NCI-H2196 (cell line): Measurements from ENCODE around the gene PROM2.
A peak's percentile ranks its signal among the peaks of the same experiment; 100 is the strongest.

Source experiments
- DNase-seq: peaks from one replicate; lab custom pipeline; 2025; ENCODE audit not compliant: unreplicated experiment; lab: John Stamatoyannopoulos, UW

The PROM2 gene

DNA sequence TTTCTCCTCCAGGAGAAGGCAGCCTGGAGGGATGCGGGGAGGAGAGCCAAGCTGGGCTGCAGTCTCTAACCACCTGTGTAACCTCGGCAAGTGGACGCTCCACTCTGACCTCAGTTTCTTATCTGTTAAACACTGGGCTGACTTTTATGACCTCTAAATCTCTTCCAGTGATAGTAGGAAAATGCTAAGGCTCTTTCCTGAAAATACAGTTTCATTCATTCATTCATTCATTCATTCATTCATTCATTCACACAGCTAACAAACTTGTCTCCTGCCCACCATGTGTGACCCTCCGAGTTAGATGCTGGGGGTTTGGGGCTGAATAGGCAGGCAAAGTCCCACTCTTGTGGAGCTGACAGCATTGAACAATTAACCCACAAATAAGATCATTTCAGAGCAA lies 9.3 kb downstream of the PROM2 start:
- DNase-seq = no peak

DNA sequence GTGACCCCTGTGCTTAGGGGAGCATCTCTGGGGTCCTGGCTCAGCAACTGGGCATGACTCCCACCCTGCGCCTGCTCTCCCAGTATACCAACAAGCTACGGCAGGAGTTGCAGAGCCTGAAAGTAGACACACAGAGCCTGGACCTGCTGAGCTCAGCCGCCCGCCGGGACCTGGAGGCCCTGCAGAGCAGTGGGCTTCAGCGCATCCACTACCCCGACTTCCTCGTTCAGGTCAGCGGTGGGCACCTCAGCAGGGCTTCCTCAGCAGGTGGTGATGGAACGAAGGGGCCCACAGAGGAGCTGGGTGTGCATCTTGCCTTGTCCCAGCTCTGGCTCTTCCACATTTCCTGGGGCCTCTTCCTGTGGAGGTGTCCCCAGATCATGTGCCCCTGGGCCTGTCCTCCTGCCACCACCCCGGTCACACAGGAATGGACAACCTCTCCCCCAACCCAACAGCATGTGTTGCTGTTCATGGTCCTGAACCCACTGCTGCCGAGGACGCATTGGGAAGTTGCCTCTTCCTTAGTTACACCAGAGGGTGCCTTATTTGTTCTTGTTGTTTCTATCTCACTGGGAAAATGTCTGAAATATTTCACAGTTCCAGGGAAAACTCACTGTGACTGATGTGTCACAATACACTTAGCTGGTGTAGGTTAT lies 10.8 kb downstream of the PROM2 start:
- DNase-seq = no peak

DNA sequence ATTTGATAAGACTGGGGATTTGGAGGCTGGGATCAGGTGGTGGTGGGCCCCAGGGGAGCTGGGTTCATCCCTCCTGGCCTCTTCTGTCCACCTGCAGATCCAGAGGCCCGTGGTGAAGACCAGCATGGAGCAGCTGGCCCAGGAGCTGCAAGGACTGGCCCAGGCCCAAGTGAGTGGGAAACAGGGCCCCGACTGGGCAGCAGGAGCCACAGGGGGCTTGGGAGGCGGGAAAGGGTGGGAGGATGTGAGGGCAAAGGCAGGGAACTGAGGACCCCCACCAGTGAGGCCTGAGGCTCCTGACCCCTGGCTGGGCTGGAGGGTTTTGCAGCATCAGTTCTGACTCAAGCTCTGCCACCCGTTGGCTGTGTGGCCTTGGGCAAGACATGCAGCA lies 11.3 kb downstream of the PROM2 start:
- no peak for DNase-seq

DNA sequence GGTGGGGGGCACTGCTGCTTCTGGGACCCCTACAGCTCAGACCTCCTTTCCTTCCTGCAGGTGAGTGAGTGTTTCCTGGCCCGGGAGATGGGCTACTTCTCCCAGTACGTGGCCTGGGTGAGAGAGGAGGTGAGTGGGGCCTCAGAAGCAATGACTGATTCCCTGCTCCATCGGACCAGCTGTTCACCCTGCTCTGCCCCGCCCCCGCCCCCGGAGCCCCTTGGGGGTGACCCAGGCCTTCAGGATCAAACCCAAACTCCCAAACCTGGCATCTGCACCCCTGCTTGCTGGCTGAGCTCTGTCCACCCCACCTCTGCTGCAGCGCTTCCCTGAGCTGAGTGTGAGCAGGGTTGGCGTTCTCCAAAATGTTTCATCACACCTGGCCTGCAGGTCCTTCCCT lies 13.1 kb downstream of the PROM2 start:
- DNase-seq = no peak

DNA sequence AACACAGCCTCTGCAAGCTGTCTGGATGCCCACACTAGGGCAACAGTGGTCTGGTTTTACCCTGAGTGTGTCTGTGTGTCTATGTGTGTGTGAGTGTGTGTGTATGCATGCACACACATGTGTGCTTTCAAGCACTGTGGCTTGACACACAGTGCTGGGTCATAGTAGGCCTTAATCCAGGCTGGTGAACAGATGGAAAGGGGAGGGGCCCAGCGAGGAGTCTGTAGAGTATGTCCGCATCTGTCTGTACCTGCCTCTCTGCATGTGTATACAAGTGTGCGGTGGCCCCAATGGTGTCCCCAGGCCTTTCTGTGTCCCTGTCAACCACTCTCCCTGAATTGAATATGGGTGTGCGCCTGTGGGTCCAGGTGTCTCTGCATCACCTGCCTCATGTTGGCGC lies 13.6 kb downstream of the PROM2 start:
- no peak for DNase-seq

DNA sequence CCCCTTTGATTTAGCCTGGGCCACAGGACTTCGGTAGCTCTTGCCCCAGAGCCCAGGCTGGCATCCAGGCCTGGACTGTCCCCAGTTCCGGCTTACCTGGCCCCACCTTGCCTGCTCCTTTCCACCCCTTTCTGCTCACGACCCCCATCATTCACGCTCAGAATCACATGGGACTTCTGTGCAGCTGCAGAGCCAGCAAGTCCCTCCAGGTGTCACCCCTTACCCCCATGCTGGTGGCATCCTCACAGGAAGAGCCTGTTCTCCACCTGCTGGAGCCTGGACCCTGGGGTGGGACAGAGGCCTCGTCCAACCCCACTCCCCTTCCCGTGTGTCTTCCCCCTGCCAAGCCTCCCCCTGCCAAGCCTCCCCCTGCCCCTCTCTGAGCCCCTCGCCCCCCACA lies 15.0 kb downstream of the PROM2 start:
- peak; percentile 21 for DNase-seq

DNA sequence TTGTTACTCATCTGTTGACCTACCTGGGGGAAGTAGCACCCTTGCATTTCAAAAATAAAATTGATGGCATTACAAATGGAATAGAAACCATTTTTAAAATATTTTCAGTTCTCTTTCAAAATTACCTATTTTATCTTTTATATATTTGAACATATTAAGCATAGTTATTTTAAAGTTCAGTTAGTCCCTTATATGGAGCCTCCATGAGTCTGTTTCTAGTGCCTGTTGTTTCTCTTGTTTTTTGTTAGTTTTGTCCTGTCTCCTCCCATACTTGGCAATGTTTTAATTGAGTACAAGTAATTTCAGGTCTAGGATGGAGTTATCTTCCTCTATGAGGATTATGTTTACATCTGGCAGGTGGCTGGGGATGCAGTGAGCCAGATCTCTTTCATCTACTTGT lies 17.0 kb downstream of the PROM2 start:
- no peak for DNase-seq

DNA sequence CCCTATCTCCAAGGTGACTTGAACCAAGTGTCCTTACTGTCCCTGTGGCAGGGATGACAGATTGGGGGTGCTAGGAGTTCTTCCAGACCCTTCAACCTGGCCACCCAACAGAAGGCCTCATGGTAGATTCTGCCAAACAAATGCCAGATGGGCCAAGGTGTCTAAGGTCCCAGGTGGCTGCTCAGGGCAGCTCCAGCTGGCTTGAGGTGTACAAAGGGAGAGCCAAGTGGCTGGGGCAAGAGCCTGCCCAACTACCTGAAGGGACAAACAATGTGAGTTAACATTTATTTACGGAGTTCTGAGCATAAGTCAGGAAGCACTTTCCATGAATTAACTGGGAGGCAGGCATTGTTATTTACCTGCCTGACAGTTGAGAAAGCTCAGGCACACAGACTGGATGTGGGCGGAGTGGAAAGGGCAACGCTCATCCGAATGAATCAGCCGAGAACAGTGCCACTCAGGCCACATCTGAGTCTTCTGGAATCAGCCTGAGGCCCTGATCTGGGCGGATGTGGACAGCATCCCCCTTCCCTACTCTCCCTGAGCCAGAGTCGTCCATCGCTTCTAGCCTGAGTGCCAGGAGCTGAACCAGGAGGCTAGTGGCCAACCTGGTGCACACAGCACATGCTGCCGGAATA lies 18.5 kb downstream of the PROM2 start:
- no peak for DNase-seq

DNA sequence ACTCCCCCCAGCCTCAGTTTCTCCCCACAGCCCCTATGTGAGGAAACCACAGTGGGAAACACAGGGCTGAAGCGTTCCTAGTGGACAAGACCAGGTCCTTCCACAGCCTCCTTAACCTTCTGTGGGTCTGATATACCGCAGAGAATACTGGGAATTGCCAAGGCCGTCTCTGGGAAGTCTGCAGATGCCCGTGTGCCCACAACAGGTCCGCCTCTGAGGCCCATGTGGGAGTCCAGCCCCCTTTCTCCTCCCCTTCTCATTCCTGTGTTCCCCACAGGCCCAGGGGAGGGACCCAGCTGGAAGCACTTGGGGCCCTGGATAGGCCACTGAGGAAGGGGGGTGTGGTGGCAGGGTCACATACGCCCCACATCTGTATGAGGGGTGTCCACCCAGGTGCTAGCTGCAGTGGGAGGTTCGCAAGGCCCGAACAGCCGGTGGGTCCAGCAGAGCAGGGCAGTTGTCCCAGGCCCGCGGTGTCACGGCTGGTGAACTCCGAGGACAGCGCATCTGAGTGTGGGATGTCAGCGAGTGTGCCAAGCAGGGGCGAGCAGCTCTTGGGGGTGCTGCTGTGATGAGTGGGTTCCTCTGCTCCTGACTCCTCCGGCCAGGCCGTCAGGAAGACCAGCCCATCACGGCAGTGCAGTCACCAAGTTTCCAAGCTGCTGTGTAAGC lies 20.5 kb downstream of the PROM2 start:
- DNase-seq = no peak

DNA sequence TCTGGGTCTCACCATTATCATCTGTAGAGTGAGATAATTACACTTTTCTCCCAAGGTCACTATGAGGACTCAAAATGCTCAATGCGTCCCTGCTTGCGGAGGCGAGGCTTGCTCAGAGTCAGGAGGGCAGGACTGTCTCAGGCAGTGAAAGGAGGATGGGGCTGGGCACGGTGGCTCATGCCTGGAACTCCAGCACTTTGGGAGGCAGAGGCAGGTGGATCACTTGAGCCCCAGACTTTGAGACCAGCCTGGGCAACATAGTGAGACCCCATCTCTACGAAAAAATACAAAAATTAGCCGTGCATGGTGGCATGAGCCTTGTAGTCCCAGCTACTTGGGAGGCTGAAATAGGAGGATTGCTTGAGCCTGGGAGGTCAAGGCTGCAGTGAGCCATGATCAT lies 21.1 kb downstream of the PROM2 start:
- no peak for DNase-seq

DNA sequence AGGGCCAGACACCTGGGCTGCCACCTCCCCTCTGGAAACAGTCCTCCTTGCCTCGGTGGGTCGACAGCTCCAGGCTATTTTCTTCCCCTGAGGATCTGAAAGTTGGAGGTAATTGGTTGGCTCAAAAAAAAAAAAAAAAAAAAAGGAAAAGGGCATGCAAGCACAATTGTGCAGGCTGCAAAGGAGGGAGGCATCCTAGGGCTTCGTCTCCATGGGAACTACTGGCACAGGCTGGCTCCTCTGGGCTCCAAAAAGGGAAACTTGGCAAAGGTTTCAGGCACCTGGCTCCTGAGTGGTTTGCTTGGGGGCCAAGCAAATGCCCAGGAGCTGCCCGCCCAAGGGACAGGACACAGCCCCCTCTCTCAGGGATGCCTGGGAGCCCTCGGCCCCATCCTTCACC lies 21.8 kb downstream of the PROM2 start:
- DNase-seq = peak; percentile 89

DNA sequence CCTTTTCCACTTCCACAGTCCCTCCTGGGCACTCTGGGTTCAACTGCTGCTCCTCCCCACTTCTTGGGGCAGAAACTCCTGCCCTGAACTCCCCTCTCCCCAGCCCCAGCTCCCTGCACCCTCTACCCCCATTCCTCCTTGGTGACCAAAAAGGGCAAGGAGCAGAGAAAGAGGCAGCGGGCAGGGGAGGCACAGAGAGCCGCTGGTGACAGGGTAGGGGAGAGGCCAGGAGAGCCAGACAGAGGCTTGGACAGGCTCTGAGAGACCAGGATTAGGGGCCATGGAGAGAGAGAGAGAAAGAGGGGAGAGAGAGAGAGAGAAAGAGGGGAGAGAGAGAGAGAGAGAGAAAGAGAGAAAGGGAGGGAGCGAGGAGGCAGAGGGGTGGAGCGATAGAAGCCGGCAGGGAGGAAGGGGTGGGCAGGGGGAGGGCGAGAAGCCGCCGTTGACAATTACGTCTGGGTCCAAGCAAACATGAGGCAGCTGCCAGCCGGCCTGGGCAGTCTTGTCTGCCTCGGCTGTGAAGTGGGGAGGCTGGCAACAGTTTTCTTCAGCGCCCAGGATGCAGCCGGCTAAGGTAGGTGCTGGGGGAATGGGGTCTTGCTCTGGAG lies 22.7 kb downstream of the PROM2 start, which contains the start of gene KCNIP3:
Gene KCNIP3 (plus strand): TSS at position 468 of the 608 bp plus-strand sequence. CDS start 92 bp downstream, at position 560.
- peak; percentile 80 for DNase-seq

DNA sequence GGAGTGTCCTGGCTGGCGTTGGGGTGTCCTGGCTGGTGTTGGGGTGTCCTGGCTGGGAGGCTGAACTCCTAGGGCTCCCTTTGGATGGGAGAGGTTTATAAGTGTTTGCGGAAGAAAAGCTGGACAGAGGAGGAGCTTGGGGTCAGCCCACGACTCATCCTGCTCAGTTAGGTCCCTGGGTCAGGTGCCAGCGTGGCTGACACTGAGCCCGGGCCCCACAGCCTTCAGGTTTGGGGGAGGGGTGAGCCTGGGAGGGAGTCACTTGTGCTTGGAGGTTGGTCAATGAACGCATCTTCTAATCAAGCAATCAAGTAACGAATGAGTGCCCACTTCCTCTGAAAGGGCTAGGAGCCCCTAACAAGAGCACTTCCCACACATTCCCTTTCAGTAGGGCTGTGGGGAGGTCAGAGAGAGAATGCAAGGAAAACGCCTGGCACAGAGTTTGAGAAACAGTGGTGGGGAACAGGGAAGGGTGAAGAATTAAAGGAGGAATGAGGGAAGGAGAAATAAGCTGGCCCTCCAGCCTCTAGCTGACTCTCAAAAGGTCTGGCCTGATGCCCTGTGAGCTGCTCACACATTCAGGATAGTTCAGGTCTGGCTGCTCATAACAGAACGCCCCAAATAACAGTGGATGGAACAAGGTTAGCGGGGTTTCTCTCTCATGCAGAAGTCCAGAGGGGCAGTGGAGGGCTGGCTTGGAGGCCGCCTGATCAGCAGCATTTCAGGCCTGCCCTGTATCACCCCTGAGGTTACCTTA lies 23.6 kb downstream of the PROM2 start:
- DNase-seq = peak; percentile 46

DNA sequence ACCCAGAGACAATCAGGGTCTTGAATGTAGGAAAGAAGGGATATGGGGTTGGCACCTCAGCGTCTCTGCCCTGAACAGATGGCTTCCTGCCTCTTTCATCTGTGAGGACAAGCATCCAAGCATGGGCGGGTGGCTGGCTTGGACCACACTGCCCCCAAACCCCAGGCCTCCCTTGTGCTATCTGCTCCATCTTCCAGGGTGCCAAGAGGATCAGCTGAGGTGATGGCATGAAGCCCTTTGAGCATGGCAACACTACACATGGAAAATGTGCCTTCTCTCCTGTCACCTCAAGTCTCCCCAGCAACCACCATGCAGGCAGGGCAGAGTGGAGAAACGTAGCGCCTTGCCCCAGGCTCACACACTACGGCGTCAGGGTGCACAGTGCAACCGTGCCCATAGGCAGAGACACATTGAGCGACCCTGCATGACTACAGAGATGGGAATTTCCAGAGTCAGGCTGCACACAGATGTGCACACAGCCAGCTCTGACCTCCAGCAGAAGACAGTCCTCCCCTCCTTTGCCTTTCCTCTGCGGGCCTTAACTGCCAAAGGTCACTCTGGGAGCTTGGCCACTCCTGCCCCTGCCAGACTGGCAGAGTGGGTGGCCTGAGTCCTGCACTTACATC lies 24.4 kb downstream of the PROM2 start:
- no peak for DNase-seq

DNA sequence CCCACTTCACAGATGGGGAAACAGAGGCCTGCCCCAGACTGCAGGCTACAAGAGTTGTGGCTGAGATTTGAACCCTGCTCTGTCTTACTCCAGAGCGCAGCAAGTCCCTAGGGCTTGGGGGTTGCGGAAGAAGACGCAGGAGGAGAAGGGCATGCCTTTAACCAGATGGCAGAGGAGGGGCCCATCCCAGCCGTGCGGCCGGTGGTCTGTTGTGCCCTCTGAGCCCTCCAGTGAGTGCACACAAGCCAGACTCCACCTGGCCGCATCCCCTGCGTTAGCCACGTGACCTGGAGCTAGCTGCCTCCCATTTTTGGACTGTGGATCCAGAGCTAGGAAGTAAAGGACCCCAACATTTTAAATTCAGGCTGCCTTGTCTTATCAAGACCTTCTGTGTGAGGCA lies 25.7 kb downstream of the PROM2 start:
- no peak for DNase-seq

DNA sequence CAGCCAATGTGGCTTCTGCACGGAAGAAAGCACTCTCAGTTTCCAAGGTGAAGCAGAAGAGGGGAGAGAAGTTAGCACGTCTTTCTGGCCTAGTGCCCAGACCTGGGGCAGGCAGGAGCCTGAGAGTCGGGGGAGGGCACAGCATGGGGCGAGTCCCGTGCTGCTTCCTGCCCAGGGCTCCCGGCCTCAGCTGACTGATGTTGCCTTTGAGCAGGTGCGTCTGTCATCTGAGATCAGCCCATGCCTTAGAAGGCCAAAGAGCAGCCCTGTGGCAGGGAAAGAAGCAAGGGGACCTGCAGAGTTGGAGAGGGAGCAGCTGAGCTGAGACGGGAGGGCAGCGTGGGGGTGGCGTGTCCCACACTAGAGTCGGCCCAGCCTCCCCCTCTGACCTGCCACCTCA lies 26.2 kb downstream of the PROM2 start:
- DNase-seq = peak; percentile 86

DNA sequence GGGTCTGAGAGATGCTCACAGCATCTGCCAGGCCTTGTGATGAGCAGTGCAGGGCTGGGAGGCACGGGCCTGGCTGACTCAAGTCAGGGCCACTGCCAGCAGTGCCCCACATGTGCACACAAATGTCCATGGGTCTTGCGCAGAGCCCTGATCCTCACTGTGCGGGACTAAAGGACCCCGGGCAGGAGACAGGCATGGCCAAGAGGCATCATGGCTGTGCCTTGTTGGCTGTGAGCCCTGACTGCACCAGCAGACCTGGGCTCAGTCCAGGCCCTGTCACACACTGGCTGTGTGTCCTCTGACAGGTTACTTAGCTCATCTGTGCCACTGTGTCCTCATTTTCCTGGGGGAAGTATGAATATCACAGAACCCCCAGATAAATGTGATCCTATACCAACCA lies 26.9 kb downstream of the PROM2 start:
- no peak for DNase-seq

DNA sequence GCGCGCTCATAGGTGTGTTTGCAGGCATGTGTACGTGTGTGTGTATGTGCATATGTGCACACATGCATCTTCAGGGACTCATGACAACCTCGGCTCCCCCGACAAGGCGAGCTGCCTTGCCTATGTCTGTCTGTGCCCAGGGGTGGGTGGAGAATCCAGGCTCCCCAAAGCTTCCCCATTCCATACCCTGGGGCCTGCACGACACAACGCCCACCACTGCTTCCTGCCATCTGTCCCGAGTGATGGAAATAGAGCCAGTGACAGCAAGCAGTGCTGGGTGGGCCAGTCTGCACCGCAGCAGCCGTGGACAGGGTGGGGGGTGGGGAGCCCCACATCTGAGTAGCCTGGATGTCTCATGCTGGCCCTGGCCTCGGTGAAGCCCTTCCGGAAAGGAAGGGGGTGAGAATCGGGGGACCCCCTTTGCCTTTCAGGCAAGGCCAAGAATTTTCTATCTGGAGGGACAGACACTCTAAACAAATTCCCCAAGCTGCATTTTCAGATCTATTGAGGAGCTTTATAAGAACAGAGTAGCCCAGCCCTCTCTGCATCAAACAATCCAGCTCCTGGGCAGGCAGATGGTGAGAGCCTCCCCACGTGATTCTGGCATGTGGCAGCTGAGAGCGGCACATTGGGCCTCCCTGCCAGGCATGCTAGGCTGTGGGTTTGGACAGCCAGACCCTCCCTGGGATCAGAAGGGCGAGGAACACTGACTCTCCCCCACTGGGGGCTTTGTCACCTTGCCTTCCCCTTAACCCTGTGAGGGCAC lies 27.8 kb downstream of the PROM2 start:
- DNase-seq = no peak

DNA sequence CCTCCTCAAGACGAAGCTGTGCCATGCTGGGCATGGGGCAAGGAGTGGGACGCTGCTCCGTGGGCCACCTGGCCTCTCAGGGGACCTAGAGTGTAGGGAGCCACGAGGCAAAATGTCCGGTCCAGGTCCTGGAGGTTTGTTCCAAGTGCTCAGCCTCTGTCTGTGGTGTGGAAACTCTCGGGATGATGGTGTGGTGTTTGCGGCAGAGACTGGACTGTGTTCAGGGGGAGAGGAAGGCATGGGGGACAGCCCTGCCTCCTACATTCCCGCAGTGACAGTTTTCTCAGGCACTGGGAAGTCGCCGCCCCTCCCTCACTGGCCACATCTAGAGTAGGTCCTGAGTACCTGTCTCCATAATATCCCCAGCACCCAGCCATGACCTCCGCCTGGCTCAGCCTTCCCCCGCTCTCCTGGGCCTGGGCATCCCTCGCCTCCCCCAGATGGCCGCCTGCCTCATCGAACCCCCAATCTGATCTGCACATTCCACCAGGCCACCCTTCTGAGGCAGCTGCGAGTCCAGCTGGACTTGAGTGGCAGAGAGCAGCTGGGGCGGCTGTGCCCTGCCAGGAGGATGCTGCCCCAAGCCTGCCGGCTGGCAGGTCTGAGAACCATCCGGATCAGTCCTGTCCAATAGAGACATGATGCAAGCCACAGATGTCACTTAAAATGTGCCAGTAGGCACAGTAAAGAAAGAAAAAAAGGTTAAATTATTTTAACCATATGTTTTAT lies 29.1 kb downstream of the PROM2 start:
- DNase-seq = peak; percentile 10
